Adipocyte (in vitro differentiated cells): ENCODE data around the gene PANX2.

Source experiments
- DNase-seq: peaks from one replicate; pipeline ENCODE4 v3.0.0-alpha.2; 2015; ENCODE audit warnings: low read depth
- H3K27me3 ChIP-seq: replicated peaks from 2 replicates; pipeline ENCODE4 v1.7.0; 2013; ENCODE audit warnings: mild to moderate bottlenecking, low read length, moderate library complexity; ENCODE audit not compliant: control insufficient read depth, insufficient read depth
- H3K36me3 ChIP-seq: 2 replicates; pipeline ENCODE4 v1.7.0; 2013; ENCODE audit warnings: low read length, mild to moderate bottlenecking, moderate library complexity; ENCODE audit not compliant: control insufficient read depth, insufficient read depth, severe bottlenecking
- H3K4me1 ChIP-seq: 2 replicates; pipeline ENCODE4 v1.7.0; 2013; ENCODE audit warnings: mild to moderate bottlenecking, low read length, moderate library complexity; ENCODE audit not compliant: control insufficient read depth, insufficient read depth
- H3K4me3 ChIP-seq: 2 replicates; pipeline ENCODE4 v1.7.0; 2013; ENCODE audit warnings: mild to moderate bottlenecking, low read length, moderate library complexity
- H3K9ac ChIP-seq: 2 replicates; pipeline ENCODE4 v1.7.0; 2013; ENCODE audit warnings: mild to moderate bottlenecking, low read length, moderate library complexity
- H3K9me3 ChIP-seq: 2 replicates; pipeline ENCODE4 v1.7.0; 2013; ENCODE audit warnings: mild to moderate bottlenecking, low read length, moderate library complexity; ENCODE audit not compliant: control insufficient read depth

The PANX2 gene

DNA sequence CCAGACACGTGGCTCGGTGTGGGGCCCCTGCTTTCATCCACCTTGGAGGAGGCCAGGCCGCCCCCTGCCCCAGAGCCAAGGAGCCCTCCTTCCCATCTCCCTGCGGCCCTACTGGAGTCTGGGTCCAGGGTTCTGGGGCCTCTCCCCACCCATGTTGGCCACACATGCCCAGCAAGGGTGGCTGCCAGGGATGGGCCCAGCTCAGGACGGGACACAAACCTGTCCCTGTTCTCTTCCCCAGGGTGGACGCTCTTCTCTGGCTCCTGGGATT, 4.6 kb downstream of the PANX2 start:
- no peaks in the 10 kb centered on the region for H3K36me3 ChIP-seq
- no peak overlapping the region for H3K4me3 ChIP-seq
- H3K4me1 ChIP-seq, result no peaks in the 10 kb centered on the region
- H3K9ac ChIP-seq, result no peak overlapping the region
- H3K9me3 ChIP-seq, result no peaks in the 10 kb centered on the region
- peaks cover 25% of the 10 kb centered on the region for H3K27me3 ChIP-seq
- no peak for DNase-seq

DNA sequence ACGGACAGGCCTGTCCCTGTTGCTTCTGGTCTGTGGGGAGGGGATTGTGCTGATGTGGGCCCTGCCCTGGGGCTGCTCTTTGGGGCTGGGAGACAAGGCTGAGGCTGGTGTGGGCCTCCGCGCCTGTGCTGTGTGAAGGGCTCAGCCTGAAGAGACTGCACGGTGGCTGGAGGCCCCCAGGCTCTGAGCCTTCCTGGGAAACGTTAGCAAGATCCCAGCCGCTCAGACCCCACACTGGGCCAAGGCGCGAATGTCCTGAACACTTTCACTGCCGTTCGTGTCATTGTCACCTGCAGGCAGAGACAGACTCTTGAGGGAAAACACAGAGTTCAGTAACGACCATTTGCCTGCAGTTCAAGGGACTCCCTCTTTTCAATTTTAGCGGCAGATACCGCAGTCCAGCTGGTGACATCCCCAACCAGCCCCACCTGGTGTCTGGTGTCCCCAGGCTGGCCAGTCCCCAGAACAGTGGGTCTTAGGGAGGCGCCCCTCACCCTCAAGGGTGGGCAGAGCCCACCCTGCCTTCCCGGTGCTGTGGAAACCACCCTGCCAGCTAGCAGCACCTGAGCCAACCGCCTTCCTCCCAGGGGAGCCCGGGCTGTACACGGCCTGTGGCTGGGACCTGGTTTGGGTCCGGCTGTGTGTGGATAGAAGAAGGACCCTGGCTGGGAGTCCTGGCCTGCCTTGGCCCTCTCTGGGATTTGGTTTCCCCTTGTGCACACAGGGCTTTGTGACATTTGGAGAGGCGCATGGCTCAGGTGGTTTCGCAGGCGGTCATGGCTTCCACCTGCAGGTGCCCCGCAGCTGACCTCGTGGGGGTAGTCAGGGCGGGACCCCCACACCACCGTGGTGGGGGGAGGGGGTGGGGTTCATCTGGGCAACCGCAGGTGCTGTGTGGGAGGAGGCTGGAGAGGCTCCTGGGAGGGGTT, 5.7 kb downstream of the PANX2 start:
- Histone ChIP-seq H3K4me1 (no peaks in the 10 kb centered on the region), H3K4me3 (no peak overlapping the region), H3K9me3 (no peaks in the 10 kb centered on the region), H3K9ac (no peak overlapping the region), H3K27me3 (peaks cover 25% of the 10 kb centered on the region), H3K36me3 (no peaks in the 10 kb centered on the region)
- DNase-seq, result no peak

DNA sequence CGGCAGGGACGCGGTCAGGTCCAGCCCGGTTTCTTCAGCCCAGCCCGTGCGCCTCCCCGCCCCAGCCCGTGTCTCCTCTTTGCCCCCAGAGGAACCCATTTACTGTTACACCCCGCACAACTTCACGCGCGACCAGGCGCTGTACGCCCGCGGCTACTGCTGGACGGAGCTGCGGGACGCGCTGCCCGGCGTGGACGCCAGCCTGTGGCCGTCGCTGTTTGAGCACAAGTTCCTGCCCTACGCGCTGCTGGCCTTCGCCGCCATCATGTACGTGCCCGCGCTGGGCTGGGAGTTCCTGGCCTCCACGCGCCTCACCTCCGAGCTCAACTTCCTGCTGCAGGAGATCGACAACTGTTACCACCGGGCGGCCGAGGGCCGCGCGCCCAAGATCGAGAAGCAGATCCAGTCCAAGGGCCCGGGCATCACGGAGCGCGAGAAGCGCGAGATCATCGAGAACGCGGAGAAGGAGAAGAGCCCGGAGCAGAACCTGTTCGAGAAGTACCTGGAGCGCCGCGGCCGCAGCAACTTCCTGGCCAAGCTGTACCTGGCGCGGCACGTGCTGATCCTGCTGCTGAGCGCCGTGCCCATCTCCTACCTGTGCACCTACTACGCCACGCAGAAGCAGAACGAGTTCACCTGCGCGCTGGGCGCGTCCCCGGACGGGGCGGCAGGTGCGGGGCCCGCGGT, 6.5 kb downstream of the PANX2 start:
- H3K4me1 ChIP-seq, result no peaks in the 10 kb centered on the region
- no peaks in the 10 kb centered on the region for H3K36me3 ChIP-seq
- DNase-seq, result no peak
- peaks cover 25% of the 10 kb centered on the region for H3K27me3 ChIP-seq
- H3K4me3 ChIP-seq, result no peak overlapping the region
- no peak overlapping the region for H3K9ac ChIP-seq
- no peaks in the 10 kb centered on the region for H3K9me3 ChIP-seq

DNA sequence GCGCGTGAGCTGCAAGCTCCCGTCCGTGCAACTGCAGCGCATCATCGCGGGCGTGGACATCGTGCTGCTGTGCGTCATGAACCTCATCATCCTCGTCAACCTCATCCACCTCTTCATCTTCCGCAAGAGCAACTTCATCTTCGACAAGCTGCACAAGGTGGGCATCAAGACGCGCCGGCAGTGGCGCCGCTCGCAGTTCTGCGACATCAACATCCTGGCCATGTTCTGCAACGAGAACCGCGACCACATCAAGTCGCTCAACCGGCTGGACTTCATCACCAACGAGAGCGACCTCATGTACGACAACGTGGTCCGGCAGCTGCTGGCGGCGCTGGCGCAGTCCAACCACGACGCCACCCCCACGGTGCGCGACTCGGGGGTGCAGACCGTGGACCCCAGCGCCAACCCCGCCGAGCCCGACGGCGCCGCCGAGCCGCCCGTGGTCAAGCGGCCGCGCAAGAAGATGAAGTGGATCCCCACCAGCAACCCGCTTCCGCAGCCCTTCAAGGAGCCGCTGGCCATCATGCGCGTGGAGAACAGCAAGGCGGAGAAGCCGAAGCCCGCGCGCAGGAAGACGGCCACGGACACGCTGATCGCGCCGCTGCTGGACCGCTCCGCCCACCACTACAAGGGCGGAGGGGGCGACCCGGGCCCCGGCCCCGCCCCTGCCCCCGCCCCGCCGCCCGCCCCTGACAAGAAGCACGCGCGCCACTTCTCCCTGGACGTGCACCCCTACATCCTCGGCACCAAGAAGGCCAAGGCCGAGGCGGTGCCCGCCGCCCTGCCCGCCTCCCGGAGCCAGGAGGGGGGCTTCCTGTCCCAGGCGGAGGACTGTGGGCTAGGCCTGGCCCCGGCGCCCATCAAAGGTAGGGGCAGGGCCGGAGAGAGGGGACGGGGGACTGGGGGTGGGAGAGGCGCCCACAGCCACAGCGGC, 7.3 kb downstream of the PANX2 start:
- no peak for DNase-seq
- Histone ChIP-seq H3K36me3 (no peaks in the 10 kb centered on the region), H3K9me3 (no peaks in the 10 kb centered on the region), H3K4me3 (no peak overlapping the region), H3K4me1 (no peaks in the 10 kb centered on the region), H3K27me3 (peaks cover 25% of the 10 kb centered on the region), H3K9ac (no peak overlapping the region)

DNA sequence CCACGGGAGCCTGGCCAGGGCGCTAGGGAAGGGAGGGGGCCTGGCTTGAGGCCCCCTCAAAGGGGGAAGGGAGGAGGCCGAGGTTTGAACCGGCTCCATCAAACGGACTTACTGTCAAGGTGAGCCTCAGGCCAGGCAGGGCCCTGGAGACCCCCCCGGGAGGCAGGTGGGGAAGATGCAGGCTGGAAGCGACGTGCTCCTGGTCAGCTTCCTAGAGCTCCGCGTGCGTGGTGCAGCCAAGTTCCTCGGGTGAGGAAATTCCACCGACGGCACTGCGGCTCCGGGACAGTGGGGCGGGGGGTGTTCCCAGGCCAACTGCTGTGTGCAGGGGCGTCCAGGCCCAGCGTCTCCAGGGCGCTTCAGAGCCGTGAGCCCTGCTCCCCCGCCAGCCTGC, 7.9 kb downstream of the PANX2 start:
- no peaks in the 10 kb centered on the region for H3K4me1 ChIP-seq
- DNase-seq, result no peak
- H3K9ac ChIP-seq, result no peak overlapping the region
- peaks cover 25% of the 10 kb centered on the region for H3K27me3 ChIP-seq
- H3K4me3 ChIP-seq, result no peak overlapping the region
- H3K9me3 ChIP-seq, result no peaks in the 10 kb centered on the region
- H3K36me3 ChIP-seq, result no peaks in the 10 kb centered on the region

DNA sequence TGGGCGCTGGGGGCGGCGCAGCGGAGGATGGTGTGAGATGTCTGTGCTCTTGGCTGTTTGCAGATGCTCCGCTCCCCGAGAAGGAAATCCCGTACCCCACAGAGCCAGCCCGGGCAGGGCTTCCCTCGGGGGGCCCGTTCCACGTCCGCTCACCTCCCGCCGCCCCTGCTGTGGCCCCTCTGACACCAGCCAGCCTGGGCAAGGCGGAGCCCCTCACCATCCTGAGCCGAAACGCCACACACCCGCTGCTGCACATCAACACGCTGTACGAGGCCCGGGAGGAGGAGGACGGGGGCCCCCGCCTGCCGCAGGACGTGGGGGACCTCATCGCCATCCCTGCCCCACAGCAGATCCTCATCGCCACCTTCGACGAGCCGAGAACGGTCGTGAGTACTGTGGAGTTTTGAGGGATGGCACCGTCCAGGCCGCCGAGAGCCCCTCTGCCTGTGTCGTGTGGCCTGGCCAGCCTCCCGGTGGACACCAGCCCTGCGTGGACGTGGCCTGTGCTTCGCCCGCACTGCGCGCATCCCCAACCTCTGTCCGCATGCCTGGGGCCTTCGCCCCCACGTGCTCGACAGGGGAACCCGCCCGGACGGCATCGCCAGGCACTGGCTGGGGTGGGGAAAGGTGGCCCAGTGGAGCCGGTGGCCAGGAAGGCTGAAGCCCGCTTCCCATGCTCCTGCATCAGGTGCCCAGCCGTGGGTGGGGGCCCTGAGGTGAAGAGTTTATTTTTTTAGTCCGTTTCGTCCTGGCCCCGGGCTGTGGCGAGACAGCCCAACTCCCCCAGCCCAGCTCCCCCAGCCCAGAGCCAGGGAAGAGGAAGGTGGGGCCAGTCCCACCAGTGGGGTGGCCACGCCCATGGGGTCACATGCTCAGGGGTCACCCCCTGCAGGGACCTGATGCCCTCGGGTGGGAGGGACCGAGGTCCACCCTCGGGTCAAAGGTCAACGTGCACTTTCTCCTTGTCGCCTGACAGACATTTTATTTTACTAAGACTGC, 8.6 kb downstream of the PANX2 start:
- no peaks in the 10 kb centered on the region for H3K9me3 ChIP-seq
- H3K4me3 ChIP-seq, result no peak overlapping the region
- H3K36me3 ChIP-seq, result no peaks in the 10 kb centered on the region
- DNase-seq, result no peak
- H3K4me1 ChIP-seq, result peaks cover 2% of the 10 kb centered on the region
- H3K27me3 ChIP-seq, result peaks cover 25% of the 10 kb centered on the region
- no peak overlapping the region for H3K9ac ChIP-seq

DNA sequence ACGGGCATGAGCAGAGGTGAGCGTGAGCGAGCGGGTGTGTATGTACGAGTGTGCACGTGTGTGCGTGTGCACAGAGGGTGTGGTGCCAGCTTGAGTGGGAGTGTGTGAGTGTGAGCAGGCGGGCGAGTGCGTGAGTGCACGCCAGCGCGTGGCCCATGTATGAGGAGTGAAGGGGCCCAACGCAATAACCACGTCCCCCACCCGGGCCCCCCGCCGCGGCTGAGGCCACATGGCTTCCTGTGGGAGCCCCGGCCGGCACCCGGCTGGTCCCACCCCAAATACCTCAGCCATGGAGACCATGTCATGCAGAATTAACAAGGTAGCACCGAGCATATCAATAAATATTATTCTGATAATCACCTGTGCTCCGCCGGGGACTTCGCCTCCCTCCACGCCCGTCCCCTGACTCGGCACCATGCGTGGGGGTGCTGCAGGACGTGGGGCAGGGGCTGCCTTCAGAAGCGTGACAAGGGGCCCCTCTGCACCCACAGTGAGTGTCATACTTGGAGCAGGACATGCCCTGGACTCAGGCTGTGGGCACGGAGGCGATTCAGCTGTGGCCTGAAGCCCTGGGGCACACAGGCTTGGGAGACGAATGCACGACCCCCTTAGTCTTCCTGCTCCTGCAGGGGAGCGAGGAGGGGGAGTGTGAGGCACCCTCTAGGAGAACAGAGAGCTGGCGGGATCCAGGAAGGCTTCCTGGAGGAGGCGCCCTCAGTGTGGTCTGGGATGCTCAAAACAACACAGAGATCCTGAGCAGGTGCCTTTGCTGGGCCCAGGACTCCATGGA, 9.6 kb downstream of the PANX2 start:
- Histone ChIP-seq H3K4me1 (peaks cover 2% of the 10 kb centered on the region), H3K36me3 (no peaks in the 10 kb centered on the region), H3K9ac (no peak overlapping the region), H3K9me3 (no peaks in the 10 kb centered on the region), H3K4me3 (no peak overlapping the region), H3K27me3 (peaks cover 21% of the 10 kb centered on the region)
- no peak for DNase-seq

DNA sequence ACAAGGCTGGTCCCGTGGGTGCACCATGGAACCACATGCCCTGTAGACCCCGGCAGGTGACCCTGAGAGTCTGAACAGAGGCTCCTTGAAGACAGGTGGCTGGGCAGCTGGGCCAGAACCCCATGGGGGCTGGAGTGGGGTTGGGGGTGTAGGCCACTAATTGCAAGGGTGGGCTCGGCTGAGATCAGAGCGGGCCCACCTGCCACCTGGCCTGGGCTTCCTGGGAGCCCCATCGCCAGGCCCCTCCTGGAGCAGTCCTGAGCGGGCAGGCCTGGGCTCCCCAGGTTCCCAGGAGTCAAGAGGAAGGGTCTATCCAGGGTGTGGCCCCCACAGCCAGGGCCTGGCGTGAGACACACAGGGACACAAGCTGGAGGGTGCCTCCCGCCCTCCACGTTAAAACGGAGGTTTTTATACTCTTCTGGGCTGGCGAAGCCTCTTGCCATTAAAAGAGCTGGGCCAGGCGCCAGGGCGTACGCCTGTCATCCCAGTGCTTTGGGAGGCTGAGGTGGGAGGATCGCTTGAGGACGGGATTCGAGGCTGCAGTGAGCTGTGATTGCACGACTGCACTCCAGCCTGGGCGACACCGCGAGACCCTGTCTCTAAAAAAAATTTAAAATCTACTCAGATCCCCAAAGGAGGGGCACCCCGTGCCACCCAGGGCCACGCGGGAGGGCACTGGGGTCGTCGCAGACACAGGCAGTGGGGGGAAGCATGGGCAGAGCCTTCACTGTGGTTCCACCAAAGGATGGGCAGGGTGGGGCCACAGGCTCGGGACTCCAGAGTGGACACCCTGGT, 10.4 kb downstream of the PANX2 start:
- Histone ChIP-seq H3K9me3 (no peaks in the 10 kb centered on the region), H3K36me3 (no peaks in the 10 kb centered on the region), H3K9ac (no peak overlapping the region), H3K4me3 (no peak overlapping the region), H3K4me1 (peaks cover 6% of the 10 kb centered on the region), H3K27me3 (peaks cover 17% of the 10 kb centered on the region)
- no peak for DNase-seq

DNA sequence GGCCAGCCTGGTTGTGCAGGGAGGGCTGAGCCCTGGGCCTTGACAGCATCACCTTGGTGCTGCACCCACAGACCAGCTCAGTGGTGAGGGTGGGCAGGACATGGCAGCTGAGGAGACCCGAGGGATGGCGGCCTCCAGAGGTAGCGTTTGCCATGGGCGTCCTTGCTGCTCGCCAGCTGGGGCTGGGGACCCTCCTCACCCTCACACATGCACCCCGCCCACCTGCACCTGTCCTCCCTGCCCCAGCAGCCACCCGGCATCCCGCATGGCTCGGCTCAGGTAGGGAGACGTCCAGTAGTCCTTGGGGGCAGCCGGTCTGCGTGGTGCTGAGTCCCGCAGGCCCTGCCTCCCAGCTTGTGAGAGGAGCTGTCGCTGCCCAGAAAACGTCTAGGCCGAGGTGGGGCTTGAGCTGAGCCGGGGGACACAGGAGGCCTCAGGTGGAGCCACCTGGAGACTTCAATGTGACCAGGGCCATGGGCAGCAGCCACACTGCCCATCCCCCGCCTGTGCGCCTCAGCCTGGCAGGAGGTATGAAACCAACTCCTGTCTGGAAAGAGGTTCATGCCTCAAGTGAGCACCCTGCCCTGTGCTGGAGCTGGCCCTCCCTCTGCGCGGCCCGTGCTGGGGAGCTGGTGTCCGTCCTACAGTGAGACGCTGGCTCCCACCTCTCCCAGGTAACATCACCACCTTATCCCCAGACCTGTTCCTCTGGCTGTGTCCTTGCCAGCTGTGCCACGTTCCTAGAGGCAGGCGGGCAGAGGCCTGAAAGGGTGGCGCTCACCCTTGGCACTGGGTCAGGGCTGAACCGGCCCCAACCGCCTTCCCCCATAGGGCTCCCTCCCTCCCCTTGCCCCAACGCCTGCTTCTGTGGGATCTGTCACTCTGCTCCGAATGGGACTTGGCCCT, 11.9 kb downstream of the PANX2 start:
- no peaks in the 10 kb centered on the region for H3K36me3 ChIP-seq
- H3K9ac ChIP-seq, result no peak overlapping the region
- peaks cover 11% of the 10 kb centered on the region for H3K4me1 ChIP-seq
- no peak overlapping the region for H3K4me3 ChIP-seq
- no peak for DNase-seq
- no peaks in the 10 kb centered on the region for H3K9me3 ChIP-seq
- H3K27me3 ChIP-seq, result peaks cover 12% of the 10 kb centered on the region
